Upper lobe of right lung (tissue), 1 donor: ENCODE results near the gene PRELP. TPM values are rescaled to one million over a fixed set of nuclear protein-coding genes. Genes with fewer than 3 reads are reported as not detected.
A peak's percentile ranks its signal among the peaks of the same experiment; 100 is the strongest.

Experiments used
- ATAC-seq: fragments of 200-7000 bp; cut with Tn5 transposase; one replicate; pipeline ENCODE4 v1.9.1; 2020; ENCODE audit warnings: mild to moderate bottlenecking, moderate library complexity
- DNase-seq: peaks from one replicate; pipeline ENCODE4 v3.0.0-alpha.2; 2020
- H3K27ac ChIP-seq: fragments of 200-600 bp; one replicate; pipeline ENCODE4 v1.8.0; 2022
- H3K27me3 ChIP-seq: fragments of 200-600 bp; one replicate; pipeline ENCODE4 v1.8.0; 2022; ENCODE audit warnings: mild to moderate bottlenecking
- H3K36me3 ChIP-seq: fragments of 200-600 bp; one replicate; pipeline ENCODE4 v1.8.0; 2022
- H3K4me1 ChIP-seq: fragments of 200-600 bp; one replicate; pipeline ENCODE4 v1.8.0; 2022
- H3K4me3 ChIP-seq: fragments of 200-600 bp; one replicate; pipeline ENCODE4 v1.8.0; 2022; ENCODE audit warnings: mild to moderate bottlenecking
- H3K9me3 ChIP-seq: fragments of 200-600 bp; one replicate; pipeline ENCODE4 v1.8.0; 2022
- intact Hi-C: fragments of 100-400 bp; cut with DNase I; formaldehyde crosslinking; loops from one replicate; pipeline ENCODE4 v1.11.0; 2022
- total RNA-seq: library from RNA; stranded (reverse); fragmentation: NEBNext Ultra II Directional; extraction: Animal tissue kit (Norgen Biotek cat#: 25700); gene quantifications from one replicate; pipeline ENCODE4 v1.2.1, GENCODE V29; 2021
- TF ChIP-seq, protein P1 (sequence below): fragments of 200-600 bp; IDR thresholded peaks from one replicate; pipeline ENCODE4 v1.8.0; 2022; ENCODE audit warnings: antibody characterized with exemption
- donor health status: DM: no; HTN: yes; CAD: no; lungs with severe emphysema.

Gene PRELP
- total RNA-seq, 1 donor from 2014 or later, result 91.8 TPM

DNA sequence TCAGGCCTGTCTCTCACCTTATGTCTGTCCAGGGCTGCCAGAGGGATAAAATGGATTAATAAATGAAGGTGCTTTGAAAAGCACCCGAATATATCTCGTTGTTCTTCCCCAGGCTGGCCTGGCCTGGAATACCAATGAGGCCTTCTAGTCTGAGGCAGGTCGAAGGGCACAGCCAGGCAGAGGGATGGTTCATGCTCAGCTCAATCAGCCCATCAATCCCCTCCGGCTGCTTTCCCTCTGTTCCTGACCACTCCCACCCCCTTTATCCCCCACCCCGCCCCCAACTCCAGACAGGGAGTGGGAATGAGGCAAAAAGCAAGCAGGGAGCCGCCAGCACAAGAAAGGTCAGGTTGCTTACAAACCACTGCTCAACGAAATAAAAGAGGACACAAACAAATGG lies 40.0 kb upstream of the PRELP start:
- no peak for DNase-seq
- Histone ChIP-seq H3K4me3 (no peak overlapping the region), H3K4me1 (peaks cover 5% of the 10 kb centered on the region), H3K27me3 (no peaks in the 10 kb centered on the region), H3K9me3 (no peaks in the 10 kb centered on the region), H3K36me3 (no peaks in the 10 kb centered on the region), H3K27ac (no peak overlapping the region)
- no peak for ATAC-seq
- TF ChIP-seq, protein P1, sequence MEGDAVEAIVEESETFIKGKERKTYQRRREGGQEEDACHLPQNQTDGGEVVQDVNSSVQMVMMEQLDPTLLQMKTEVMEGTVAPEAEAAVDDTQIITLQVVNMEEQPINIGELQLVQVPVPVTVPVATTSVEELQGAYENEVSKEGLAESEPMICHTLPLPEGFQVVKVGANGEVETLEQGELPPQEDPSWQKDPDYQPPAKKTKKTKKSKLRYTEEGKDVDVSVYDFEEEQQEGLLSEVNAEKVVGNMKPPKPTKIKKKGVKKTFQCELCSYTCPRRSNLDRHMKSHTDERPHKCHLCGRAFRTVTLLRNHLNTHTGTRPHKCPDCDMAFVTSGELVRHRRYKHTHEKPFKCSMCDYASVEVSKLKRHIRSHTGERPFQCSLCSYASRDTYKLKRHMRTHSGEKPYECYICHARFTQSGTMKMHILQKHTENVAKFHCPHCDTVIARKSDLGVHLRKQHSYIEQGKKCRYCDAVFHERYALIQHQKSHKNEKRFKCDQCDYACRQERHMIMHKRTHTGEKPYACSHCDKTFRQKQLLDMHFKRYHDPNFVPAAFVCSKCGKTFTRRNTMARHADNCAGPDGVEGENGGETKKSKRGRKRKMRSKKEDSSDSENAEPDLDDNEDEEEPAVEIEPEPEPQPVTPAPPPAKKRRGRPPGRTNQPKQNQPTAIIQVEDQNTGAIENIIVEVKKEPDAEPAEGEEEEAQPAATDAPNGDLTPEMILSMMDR, result no peak
- intact Hi-C loops, result no loop called here

GRCh38 chr1:203437696-203438315 lies 37.8 kb upstream of the PRELP start:
- DNase-seq, result no peak
- H3K4me3 ChIP-seq, result no peak overlapping the region
- no peak overlapping the region for H3K27ac ChIP-seq
- peaks cover 6% of the 10 kb centered on the region for H3K27me3 ChIP-seq
- no peak for ATAC-seq
- TF ChIP-seq, protein P1, result no peak
- peaks cover 16% of the 10 kb centered on the region for H3K4me1 ChIP-seq
- no peaks in the 10 kb centered on the region for H3K9me3 ChIP-seq
- intact Hi-C loops, result no loop called here
- no peaks in the 10 kb centered on the region for H3K36me3 ChIP-seq

- DNase-seq, result no peak
- H3K4me3 ChIP-seq, result no peak overlapping the region
- intact Hi-C loops, result no loop called here
- no peaks in the 10 kb centered on the region for H3K9me3 ChIP-seq
- peaks cover 16% of the 10 kb centered on the region for H3K4me1 ChIP-seq
- no peaks in the 10 kb centered on the region for H3K36me3 ChIP-seq
- H3K27ac ChIP-seq, result no peak overlapping the region
- TF ChIP-seq, protein P1, result no peak
- H3K27me3 ChIP-seq, result peaks cover 6% of the 10 kb centered on the region
- no peak for ATAC-seq
These were observed 36.4 kb upstream of the PRELP start for GRCh38 chr1:203439131-203439730.

- DNase-seq (peak; percentile 74), ATAC-seq (peak; percentile 88)
- intact Hi-C loops, result no loop called here
- TF ChIP-seq, protein P1, result peak; percentile 49
- Histone ChIP-seq H3K27ac (peak overlapping the region; percentile 71), H3K27me3 (peaks cover 6% of the 10 kb centered on the region), H3K4me3 (no peak overlapping the region), H3K36me3 (no peaks in the 10 kb centered on the region), H3K4me1 (peaks cover 16% of the 10 kb centered on the region), H3K9me3 (no peaks in the 10 kb centered on the region)
These were observed 34.8 kb upstream of the PRELP start for GRCh38 chr1:203440771-203441170.

DNA sequence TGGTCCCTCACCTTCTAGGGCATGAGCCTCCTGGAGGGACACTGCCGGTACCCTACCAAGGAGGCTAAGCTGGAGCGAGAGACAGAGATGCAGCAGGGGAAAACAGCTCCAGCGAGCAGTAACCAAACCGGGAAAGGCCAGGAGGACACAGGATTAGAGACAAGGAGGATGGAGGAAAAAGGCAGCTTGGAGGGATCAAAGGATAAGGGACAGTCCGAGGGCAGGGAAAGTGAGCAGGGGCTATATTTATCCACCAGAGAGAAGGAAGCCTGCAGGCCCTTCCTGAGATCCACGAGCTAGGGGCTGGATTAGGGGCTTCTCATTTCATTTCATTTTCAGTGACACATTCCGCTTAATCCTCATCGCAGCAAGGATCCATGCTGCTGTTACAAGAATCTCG lies 33.8 kb upstream of the PRELP start:
- no peak for ATAC-seq
- TF ChIP-seq, protein P1, result no peak

More for the DNA sequence above, 33.8 kb upstream of the PRELP start:
- intact Hi-C loops, result no loop called here
- peaks cover 16% of the 10 kb centered on the region for H3K4me1 ChIP-seq
- no peak overlapping the region for H3K4me3 ChIP-seq
- H3K27ac ChIP-seq, result peak overlapping the region; percentile 71
- no peaks in the 10 kb centered on the region for H3K9me3 ChIP-seq
- DNase-seq, result no peak
- H3K36me3 ChIP-seq, result no peaks in the 10 kb centered on the region
- peaks cover 6% of the 10 kb centered on the region for H3K27me3 ChIP-seq
